ENCODE data around the gene BAZ1A.
"Not testable (repeated sequence)": the region's sequence is repeated elsewhere in the genome, so short reads cannot be mapped to it uniquely, and the experiment has no call there.

The BAZ1A gene

DNA sequence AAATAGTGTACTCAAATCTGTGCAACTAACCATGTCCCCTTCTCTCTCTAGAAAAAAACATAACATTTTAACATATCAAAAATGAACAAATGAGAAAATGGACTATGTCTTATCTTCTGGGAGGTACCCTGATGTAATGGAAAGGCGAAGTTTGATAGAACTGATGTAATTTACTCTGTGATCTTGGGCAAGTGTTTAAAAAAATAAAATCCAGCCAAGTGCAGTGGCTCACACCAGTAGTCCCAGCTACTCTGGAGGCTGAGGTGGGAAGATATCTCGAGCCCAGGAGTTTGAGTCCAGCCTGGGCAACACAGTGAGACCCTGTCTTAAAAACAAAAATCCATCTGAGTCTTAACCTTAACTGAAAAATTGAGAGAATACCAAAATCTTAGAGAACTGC lies 124.9 kb downstream of the BAZ1A start:
- no peak for DNase-seq (ENCODE audit: insufficient read length, low spot score)
- no peak for TF ChIP-seq POLR2A (IDR thresholded peaks at IDR 0.05; ENCODE audit: low read depth, low read length)
- FAIRE-seq: no peak

DNA sequence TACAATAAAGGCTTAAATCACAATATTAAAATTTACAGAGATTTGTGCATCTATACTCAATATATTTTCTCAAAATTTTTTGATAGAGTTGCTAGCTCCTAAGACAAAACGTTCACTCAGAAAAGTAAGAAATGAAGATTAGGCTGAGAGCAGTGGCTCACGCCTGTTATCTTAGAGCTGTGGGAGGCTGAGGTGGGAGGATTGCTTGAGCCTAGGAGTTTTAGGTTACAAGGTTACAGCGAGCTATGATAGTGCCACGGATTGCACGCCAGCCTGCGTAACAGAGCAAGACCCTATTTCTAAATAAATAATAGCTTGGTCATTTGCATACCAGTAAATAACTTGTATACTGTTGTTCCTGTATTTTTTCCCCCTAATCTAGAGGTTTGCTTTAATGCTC lies 125.8 kb downstream of the BAZ1A start:
- TF ChIP-seq POLR2A (IDR thresholded peaks at IDR 0.05; ENCODE audit: low read depth, low read length): no peak
- DNase-seq (ENCODE audit: insufficient read length, low spot score) (no peak), FAIRE-seq (no peak)

GRCh38 chr14:34742270-34743115 lies 132.7 kb downstream of the BAZ1A start:
- no peak for FAIRE-seq

DNA sequence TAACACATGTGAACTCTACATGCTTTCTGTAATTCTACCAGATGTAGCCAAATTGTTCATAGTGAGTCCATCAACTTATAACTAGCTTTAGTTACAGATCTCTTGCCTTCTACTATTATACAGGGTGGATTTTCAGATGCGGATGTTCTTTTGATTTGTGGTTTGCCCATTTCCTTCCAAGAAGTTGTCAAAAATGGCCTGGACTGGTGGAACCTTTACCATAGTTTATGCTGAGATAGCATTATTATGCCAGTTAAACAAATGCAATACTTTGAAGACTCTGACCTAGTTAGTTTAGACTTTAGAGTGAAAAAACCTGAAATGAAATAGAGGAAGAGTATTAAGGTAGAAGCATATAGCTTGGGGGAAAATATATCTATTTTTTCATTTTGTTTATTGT lies 133.3 kb downstream of the BAZ1A start:
- no peak for TF ChIP-seq POLR2A (IDR thresholded peaks at IDR 0.05; ENCODE audit: low read depth, low read length)
- DNase-seq (ENCODE audit: insufficient read length, low spot score): no peak
- FAIRE-seq: no peak

More at GRCh38 chr14:34742270-34743115, 132.7 kb downstream of the BAZ1A start:
- no peak for TF ChIP-seq POLR2A (IDR thresholded peaks at IDR 0.05; ENCODE audit: low read depth, low read length)
- DNase-seq (ENCODE audit: insufficient read length, low spot score): no peak

GRCh38 chr14:34740139-34740538 lies 135.0 kb downstream of the BAZ1A start:
- FAIRE-seq; DNase-seq (ENCODE audit: insufficient read length, low spot score): not testable (repeated sequence)

- DNase-seq (ENCODE audit: insufficient read length, low spot score); FAIRE-seq: not testable (repeated sequence)
These were observed 138.1 kb downstream of the BAZ1A start for GRCh38 chr14:34737079-34737478.

GRCh38 chr14:34733245-34733644 lies 141.9 kb downstream of the BAZ1A start:
- TF ChIP-seq POLR2A (IDR thresholded peaks at IDR 0.05; ENCODE audit: low read depth, low read length): no peak
- DNase-seq (ENCODE audit: insufficient read length, low spot score) (no peak), FAIRE-seq (peak; percentile 81)

DNA sequence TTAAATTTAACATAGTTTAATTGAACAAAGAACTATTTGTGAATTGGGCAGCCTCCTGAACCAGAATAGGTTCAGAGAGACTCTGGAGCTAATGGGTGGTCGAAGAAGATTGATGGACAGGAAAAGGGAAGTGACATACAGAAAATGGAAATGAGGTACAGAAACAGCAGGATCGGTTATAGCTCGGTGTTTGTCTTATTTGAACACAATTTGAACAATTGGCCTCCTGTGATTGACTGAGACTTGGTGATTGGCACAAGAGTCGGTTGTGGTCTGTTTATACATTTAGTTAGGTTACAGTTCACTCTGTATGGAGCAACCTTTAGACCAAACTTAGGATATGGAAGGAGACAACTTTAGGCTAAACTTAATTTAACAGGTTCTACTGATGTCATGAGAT lies 142.4 kb downstream of the BAZ1A start:
- FAIRE-seq (no peak), DNase-seq (ENCODE audit: insufficient read length, low spot score) (no peak)
- TF ChIP-seq POLR2A (IDR thresholded peaks at IDR 0.05; ENCODE audit: low read depth, low read length): no peak

DNA sequence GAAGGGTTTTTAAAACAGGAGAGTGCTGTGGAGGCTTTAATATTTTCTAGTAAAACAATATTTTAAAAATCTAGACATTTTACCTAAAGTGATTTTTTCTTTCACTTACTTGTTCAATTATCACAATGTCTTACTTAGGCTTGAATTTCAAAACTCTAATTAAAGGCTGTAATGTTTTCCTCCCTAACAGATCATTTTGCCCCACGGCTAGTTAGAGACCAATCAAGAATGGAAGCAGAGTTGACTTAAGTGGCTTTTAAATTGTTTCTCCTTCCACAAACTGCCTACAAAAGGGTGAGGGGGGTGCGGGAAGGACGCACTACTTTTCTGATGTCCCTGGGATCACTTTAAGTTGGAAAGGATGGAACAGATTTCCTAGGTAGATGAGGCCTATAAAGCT lies 151.3 kb downstream of the BAZ1A start:
- no peak for TF ChIP-seq POLR2A (IDR thresholded peaks at IDR 0.05; ENCODE audit: low read depth, low read length)
- no peak for DNase-seq (ENCODE audit: insufficient read length, low spot score)
- FAIRE-seq: no peak

GRCh38 chr14:34722723-34723545 lies 152.2 kb downstream of the BAZ1A start:
- TF ChIP-seq POLR2A (IDR thresholded peaks at IDR 0.05; ENCODE audit: low read depth, low read length): no peak
- FAIRE-seq (peak; percentile 98), DNase-seq (ENCODE audit: insufficient read length, low spot score) (peak; percentile 61)

GRCh38 chr14:34721129-34721528 lies 154.0 kb downstream of the BAZ1A start:
- FAIRE-seq (no peak), DNase-seq (ENCODE audit: insufficient read length, low spot score) (no peak)
- no peak for TF ChIP-seq POLR2A (IDR thresholded peaks at IDR 0.05; ENCODE audit: low read depth, low read length)

DNA sequence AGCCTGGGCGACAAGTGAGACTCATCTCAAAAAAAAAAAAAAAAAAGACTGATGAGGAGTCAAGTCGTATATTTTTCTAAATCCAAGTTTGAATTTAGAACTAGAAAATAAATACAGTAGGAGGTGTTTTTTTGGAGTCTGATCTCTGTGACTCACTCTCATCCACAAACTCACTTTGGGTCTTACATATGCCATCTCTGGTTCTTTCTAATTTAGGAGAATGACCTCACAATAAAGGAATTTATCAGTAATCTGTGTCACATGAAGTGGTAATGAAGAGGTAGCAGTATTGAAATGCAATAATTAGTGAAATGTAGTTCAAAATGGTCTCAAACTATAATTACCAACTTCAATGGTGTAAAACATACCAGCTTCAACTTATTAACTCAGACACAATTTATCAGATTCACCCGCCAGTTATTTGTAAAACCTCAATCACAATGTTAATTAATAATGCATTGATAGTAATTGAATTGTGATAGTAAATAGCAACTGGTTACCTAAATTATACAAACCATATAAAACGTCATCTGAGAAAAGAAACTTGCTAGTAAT lies 156.3 kb downstream of the BAZ1A start:
- TF ChIP-seq POLR2A (IDR thresholded peaks at IDR 0.05; ENCODE audit: low read depth, low read length): no peak
- DNase-seq (ENCODE audit: insufficient read length, low spot score) (no peak), FAIRE-seq (no peak)

- FAIRE-seq (peak; percentile 36), DNase-seq (ENCODE audit: insufficient read length, low spot score) (no peak)
- TF ChIP-seq POLR2A (IDR thresholded peaks at IDR 0.05; ENCODE audit: low read depth, low read length): no peak
These were observed 159.9 kb downstream of the BAZ1A start for GRCh38 chr14:34715127-34715863.

Data from H54 (cell line).